HG02938 (cell line): ENCODE data around the gene ZNF90.
"Not testable (repeated sequence)": the region's sequence is repeated elsewhere in the genome, so short reads cannot be mapped to it uniquely, and the experiment has no call there.

Experiments used
- ATAC-seq: cut with Tn5 transposase; IDR thresholded peaks from one replicate; pipeline ENCODE4 v1.9.1; 2021; ENCODE audit warnings: mild to moderate bottlenecking, moderate library complexity; ENCODE audit not compliant: unreplicated experiment

Gene ZNF90

DNA sequence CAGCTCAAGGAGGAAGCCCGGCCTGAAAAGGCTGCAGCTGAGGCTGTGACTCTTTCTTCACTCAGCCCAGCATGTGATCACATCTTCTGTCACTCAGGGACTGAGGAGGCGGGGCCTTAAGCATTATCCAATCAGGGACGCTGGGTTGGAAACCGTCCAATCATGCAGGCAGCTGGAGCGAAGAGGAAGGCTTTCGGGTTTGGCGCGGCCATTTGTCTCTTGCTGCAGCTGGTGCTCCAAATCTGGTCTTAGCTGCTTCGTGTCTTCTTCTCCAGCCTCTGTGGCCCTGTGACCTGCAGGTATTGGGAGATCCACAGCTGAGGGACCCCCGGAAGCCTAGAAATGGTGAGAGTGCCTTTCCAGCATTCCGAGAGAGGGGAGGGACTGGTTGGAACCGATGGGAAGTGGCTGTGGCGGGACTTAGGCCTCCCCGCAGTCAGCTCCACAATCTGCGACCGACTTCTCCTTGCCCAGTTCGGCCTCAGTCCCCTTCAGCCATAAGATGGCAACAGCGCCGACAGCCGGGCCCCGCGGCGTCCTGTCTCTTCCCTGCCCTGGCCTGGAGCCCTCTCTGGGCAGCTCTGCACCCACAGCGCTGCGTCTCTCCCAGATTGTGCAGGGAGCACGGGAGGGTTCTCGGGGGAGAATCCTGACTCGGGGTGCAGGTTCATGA is at the start of gene ZNF90:
ZNF90 (plus strand) TSS at position 210 of the 673 bp plus-strand sequence; CDS start at position 343, 133 bp downstream.
- ATAC-seq, result peak; percentile 87

DNA sequence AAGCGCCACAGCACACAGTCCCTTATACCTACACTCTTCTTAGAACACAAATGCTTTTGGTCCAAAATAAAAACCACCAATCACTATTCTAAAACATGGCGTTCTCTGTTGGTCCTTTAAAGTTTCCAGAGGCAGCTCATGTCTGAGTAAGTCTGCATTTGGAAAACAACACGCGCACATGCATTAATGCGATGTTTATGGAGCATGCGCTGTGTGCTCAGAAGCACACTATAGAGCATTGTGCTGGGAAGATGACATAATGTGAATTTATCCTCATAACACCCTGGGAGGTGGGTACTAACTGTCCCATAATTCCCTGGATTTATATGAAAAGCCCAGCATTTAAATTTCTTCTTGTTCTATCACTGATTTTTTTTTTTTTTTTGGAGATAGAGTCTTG is 49.2 kb upstream of the ZNF90 start:
- ATAC-seq, result no peak

DNA sequence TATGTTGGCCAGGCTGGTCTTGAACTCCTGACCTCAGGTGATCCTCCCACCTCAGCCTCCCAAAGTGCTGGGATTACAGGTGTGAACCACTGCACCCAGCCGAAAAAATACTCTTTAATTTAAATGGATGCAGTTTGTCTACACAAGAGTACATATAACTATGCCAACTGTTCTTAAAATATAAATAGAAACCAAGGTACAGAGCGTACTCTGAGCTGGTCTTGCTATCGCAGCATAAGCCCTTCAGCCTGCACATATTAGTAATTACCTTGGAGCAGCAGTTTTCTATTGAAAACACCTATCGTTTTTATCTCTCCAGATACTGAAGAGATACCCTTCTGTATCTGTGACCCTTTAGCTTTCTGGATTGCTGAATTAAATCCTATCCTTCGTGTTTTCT is 41.9 kb upstream of the ZNF90 start:
- no peak for ATAC-seq

DNA sequence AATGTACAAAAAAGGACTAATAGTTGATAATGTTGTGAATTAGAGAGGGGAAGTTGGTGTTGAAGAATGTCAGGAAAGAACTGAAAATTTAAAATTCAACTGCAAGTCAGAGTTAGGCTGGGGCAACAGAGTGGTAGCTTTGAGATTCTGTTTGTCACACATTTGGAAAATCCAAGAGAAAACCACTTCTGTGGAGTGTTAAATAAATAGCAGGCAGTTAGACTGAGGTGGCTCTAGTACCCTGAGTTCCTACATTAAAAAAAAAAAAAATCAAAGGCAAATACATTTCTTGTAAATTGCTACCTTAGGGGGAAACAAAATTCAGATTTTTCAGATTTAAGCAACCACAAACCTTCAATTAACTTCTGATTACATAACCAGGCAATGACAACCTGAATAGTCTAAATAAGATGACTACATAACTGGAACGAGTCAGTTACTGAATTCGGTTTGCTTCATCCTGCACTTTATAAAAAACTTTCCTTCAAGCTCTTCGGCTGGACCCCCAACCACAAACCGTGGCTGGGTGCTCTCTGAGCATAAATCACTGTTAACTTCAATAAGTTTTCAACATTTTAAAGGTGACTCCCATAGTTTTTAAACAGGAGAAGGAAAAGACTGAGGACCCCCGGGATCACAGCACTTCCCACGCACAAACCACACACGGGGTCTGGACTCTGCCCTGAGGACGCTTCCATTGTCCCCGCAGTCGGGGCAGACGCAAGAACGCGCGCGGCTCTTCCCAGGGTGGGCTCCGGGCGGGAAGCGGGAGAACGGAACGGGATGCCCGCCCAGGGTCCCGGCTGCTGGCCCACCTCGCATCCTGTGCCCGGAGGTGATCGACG is 39.2 kb upstream of the ZNF90 start:
- peak; percentile 18 for ATAC-seq

DNA sequence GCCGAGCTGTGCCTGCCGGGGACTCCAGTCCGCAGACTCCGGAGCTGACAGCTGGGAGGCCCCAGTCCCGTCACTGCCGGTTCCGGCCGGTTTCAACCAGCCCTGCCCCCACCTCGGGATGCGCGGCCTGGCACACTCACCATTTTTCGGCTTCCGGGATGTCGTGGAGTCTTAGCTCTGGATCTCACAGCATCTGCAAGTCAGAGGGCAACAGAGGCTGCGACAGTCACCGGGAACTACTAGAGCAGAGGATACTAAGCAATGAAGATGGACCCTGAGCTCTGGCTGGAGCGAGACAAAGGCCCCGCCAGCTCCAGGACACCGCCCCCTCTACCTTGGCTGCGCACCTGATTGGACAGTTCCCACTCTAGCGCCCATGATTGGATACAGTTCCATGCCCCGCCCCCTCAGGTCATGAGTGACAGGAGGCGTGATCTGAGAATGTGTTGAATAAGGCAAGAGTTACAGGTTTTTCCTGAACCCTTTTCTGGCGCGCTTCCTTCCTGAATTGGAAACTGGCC is 38.5 kb upstream of the ZNF90 start, which contains the start of gene ZNF682:
ZNF682 (minus strand) TSS at position 303 of the 521 bp plus-strand sequence; CDS start at position 143, 160 bp downstream.
- peak; percentile 97 for ATAC-seq

DNA sequence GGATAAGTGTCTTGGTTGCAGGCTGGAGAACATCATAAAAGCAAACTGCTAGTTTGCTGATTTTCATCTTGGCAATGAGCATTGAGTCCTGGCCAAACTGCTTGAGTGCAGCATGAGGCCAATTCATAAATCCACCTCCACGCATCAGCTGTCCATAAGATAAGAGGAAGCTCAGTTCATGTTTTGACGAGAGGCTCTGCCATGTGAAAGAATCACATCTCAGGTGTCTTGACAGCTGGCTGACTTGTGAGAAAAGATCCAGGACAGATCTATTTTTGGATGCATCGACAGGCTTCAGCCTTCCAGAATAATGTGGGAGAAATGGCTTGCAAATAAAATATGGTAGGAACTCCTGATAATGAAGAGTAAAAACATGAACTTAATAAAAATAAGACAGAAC is 33.1 kb upstream of the ZNF90 start:
- no peak for ATAC-seq

DNA sequence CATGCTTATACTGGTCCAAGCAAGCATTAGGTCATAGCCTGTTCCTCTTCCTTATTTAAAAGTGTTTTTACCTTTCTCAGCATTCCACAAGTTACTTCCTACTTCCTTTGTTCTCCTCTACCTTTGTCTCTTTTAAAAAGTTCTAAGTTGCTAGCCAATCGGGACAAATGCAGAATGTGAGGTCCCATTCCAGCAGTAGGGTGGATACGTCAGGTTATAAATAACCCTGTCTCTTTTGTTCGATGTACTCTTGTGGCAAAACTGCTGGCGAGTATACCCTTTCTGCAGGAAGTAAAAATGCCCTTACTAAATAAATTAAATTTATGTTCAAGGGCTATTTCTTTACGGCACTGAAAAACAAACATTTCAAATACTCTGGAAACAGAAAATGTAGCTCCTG is 32.1 kb upstream of the ZNF90 start:
- not testable (repeated sequence) for ATAC-seq

DNA sequence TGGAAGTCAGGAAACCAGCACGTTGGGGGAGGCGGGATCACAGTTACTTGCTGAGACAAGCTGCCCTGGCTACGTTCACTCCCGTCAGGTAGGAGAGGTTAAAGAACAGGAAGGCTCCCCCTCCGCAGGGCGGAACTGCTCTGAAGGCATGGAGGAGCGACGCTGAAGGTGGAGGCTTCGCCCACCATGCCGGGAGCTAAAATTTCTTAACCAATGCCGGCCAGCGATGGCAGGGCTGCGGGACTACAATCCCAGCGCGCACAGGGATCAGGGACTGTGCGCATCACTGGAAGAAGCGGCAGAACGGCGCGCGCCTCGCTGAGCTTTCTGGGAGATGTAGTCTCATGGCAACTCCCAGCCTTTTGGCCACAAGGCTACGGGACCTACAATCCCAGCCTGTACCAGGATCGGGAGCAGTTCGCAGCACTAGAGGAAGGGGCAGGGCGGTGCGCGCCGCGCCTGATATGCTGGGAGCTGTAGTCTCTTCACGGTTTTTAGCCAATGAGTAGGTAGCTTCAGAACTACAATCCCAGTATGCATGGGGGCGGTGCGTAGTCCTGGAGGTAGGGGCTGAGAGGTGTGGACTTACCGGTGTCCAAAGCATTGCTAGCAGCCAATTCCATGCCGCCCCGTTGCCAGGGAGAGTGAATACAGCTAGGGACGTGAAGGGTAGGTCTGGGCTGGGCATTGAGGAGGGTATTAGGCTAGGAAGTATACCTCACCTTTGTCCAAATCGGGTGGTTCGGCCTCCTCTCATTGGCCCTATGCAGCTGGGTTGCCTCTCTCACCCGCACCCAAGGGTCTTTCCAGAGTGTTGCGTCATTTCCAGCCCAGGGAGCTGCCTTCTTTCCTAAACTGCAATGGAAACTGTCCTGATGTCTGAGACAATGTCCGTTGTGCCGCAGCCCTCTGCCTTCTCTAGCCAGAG is 25.7 kb upstream of the ZNF90 start:
- ATAC-seq, result peak; percentile 85

DNA sequence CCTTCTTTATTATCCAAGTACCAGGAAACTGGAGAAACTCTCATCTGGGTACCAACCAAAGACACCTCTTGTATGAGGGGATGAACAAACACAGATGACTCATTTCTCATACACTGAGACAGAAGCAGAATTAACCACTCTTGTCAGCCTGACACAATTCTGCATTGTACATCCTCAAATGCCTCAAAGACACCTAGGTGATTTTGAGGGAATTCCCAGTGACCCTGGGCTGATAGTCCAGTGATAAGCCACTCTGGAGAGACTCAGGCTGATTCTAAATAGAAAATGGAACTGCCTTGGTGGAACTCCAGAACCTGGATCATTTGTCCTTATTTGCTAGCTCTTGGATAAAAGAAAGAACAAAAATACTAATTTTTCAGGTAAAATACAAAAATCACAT is 19.1 kb upstream of the ZNF90 start:
- not testable (repeated sequence) for ATAC-seq

DNA sequence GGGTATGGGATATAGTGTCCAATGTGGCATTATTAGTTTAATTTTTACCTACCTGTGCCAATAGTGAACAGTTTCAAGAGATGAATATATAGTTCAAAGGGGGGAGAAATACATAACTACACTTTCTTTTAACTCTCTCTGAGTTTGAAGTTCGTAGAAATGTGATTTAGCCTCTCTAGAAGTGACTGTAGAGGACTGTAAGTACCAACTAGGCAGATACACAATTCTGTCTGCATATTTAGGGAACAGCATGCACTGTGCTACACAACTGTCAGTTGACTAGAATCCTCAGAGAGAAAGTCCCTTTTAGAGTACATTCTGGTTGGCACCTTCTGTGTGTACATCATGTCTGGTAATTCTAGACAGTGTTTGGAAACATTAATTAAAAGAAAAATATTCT is 17.5 kb upstream of the ZNF90 start:
- no peak for ATAC-seq

DNA sequence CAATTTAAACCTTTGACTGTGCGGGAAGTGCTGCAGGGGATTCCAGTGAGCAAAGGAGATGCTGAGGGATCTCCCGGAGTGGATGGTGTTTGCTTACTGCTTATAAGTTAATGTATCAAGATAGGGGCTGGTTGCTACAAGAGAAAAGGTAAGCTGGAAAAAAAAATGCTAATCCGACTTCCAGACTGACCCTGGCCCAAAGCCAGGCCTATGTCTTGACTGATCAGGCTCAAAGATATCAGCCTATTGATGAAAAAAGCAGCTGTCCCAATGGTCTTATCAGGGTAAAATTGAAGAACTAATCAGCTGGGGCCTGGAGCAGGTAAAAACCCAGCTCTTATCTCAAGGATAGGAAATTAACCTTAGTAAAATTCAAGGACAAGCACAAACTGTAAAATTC is 10.9 kb upstream of the ZNF90 start:
- ATAC-seq, result no peak

DNA sequence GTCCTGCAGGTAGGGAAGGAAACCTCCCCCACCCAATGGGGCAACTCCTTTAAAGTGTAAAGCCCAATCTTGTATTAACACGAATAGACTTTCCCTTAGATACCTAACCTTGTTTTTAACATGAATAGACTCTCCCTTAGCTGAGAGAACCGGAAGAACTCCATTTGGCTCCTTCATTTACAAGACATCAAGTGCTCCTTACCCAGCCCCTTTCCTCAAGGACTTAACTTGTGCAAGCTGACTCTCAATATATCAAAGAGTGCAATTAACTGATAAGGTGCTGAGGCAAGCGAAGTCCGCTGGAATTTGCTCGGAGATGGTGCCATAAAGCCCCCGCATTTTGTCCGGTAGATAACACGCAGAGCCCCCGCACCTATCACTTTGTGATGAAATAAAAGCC is 9.9 kb upstream of the ZNF90 start:
- no peak for ATAC-seq

DNA sequence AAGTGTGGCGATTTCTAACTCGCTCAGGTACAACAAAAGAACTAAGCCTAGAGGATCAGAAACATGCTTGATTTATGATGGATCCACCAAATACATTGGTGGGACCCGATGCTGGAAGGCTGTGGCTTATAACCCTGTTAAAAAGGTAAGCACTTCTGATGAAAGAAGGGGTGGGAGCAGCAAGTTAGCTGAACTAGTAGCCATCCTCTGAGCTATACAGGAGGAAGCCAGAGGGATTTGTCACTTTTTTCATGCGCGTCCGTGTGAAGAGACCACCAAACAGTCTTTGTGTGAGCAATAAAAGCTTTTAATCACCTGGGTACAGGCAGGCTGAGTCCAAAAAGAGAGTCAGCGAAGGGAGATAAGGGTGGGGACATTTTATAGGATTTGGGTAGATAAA is 9.2 kb upstream of the ZNF90 start:
- ATAC-seq, result not testable (repeated sequence)

DNA sequence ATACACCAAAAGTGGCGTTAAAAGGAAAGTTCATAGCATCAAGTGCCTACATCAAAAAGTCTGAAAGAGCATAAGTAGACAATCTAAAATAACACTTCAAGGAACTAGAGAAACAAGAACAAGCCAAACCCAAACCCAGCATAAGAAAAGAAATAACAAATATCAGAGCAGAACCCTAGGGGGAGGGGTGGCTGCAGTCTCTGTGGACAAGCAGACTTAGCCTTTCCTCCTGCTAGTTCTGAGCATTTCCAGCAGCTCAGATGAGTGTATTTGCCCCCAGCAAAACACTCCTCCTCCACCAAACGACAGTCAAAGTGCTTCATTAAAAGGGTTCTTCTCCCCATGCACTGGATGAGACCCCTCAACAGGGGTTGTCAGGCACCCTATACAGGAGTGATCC is 7.1 kb upstream of the ZNF90 start:
- ATAC-seq, result no peak

DNA sequence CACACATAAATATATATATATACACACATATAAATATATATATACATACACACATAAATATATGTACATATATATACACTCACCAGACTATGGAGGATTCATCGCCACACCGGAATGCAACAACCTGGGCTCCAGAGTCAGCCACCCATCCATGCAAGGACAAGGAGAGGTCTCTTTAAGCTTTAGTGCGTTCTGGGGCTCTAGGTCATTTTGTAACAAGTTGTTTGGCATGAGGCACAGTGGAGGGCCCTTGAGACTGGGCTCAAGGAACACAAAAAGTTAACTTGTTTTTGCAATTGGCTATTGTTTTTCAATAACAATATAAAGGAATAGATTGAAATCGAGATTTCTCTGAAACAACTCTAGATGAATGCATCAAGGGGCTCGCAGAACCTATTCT is 4.9 kb upstream of the ZNF90 start:
- no peak for ATAC-seq

DNA sequence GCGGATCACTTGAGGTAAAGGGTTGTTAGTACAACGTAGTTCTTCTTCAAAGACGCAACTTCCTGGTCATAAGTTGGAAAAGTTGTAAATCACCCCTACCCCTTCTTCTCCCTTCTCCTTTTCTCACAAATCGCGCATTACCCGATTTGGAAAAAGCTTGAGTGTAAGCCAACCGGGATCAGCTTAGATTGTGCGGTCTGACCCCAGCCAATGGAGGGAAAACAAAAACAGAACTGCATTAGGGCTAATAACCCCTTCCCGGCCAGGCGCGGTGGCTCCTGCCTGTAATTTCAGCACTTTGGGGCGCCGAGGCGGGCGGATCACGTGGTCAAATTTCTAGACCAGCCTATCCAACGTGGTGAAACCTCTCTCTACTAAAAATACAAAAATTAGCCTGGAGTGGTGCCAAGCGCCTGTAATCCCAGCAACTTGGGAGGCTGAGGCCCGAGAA is 806 bp downstream of the ZNF90 start:
- no peak for ATAC-seq

DNA sequence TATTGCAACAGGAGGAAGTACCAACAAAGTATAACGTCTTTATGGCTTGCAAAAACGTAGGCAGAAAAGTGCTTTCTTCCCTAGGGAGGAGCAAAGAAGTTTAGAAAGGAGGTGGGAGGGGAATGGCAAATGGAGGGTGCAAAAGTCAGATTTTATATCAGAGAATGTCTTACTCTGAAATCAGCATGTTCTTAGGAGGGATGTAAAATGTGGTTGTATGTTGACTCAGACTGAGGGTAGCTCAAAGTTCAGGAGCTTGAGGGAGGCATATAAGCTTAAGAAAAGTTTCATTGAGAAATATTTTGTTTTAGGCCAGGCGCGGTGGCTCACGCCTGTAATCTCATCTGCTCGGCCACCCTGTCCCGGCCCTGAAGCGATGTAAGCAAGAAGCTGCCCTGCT is 1.7 kb downstream of the ZNF90 start:
- ATAC-seq, result no peak

DNA sequence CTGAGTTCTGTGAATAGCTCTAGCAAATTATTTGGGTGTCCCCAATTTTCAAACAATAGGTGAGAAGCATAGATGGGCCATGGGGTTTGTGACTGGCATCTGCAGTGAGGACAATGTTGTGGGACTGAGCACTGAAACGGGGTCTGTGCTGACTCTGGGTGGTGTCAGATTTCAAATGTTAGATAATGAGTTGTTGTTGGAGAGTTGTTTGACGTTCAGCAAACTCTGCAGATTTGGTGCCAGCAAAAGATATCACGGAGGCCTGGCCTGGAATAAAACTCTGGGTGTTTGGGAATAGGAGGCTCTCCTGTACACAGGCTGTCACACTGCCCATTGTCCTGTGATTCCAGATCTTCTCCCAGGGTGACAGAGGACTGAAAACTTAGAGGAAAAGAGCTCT is 2.9 kb downstream of the ZNF90 start:
- no peak for ATAC-seq

DNA sequence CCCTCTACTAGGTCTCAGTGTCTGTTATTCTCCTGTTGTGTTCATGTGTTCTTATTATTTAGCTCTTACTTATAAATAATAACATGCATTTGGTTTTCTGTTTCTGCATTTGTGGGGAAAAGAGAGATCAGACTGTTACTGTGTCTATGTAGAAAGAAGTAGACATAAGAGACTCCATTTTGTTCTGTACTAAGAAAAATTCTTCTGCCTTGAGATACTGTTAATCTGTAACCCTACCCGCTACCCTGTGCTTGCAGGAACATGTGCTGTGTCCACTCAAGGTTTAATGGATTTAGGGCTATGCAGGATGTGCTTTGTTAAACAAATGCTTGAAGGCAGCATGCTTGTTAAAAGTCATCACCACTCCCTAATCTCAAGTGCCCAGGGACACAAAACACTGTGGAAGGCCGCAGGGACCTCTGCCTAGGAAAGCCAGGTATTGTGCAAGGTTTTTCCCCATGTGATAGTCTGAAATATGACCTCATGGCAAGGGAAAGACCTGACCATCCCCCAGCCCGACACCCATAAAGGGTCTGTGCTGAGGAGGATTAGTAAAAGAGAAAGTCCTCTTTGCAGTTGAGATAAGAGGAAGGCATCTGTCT is 4.5 kb downstream of the ZNF90 start:
- ATAC-seq, result not testable (repeated sequence)

DNA sequence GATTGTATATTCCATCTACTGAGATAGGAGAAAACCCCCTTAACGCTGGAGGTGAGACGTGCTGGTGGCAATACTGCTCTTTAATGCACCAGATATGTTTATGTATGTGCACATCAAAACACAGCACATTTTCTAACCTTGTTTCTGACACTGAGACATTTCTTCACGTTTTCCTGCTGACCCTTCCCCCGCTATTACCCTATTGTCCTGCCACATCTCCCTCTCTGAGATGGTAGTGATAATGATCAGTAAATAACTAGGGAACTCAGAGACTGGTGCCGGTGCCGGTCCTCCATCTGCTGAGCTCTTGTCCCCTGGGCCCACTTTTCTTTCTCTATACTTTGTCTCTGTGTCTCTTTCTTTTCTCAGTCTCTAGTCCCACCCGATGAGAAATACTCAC is 5.1 kb downstream of the ZNF90 start:
- ATAC-seq, result not testable (repeated sequence)
